Parathyroid adenoma (tissue), 2 donors: Measurements from ENCODE around the gene EGLN1.
A peak's percentile ranks its signal among the peaks of the same experiment; 100 is the strongest.

Experiments
- H2AFZ ChIP-seq: fragments of 300-600 bp; sonication (generic); one replicate; pipeline ENCODE4 v1.7.0; 2017; ENCODE audit warnings: antibody characterized with exemption, mild to moderate bottlenecking
- H3K27ac ChIP-seq: fragments of 300-600 bp; sonication (generic); one replicate; pipeline ENCODE4 v1.7.0; 2017
- H3K27me3 ChIP-seq: fragments of 300-600 bp; sonication (generic); one replicate; pipeline ENCODE4 v1.7.0; 2017; ENCODE audit warnings: low read length; ENCODE audit not compliant: control insufficient read depth, insufficient read depth
- H3K36me3 ChIP-seq: fragments of 300-600 bp; sonication (generic); one replicate; pipeline ENCODE4 v1.7.0; 2017; ENCODE audit warnings: low read length; ENCODE audit not compliant: control insufficient read depth, insufficient read depth
- H3K4me1 ChIP-seq: fragments of 300-600 bp; sonication (generic); one replicate; pipeline ENCODE4 v1.7.0; 2017; ENCODE audit warnings: control low read depth
- H3K4me2 ChIP-seq: fragments of 300-600 bp; sonication (generic); one replicate; pipeline ENCODE4 v1.7.0; 2017; ENCODE audit warnings: low read length
- H3K4me3 ChIP-seq: fragments of 300-600 bp; sonication (generic); one replicate; pipeline ENCODE4 v1.7.0; 2017; ENCODE audit warnings: low read depth, low read length
- H3K79me2 ChIP-seq: fragments of 300-600 bp; sonication (generic); one replicate; pipeline ENCODE4 v1.7.0; 2017; ENCODE audit warnings: control low read depth
- H3K9ac ChIP-seq: fragments of 300-600 bp; sonication (generic); one replicate; pipeline ENCODE4 v1.7.0; 2017; ENCODE audit warnings: mild to moderate bottlenecking
- H3K9me3 ChIP-seq: fragments of 300-600 bp; sonication (generic); one replicate; pipeline ENCODE4 v1.7.0; 2017; ENCODE audit warnings: low read length; ENCODE audit not compliant: control insufficient read depth
- TF ChIP-seq, protein P1 (sequence below): fragments of 300-600 bp; sonication (generic); IDR thresholded peaks from one replicate; pipeline ENCODE4 v1.7.0; 2017; ENCODE audit warnings: antibody characterized with exemption, mild to moderate bottlenecking
- donor health status: primary hyperparathyroidism.

The EGLN1 gene

DNA sequence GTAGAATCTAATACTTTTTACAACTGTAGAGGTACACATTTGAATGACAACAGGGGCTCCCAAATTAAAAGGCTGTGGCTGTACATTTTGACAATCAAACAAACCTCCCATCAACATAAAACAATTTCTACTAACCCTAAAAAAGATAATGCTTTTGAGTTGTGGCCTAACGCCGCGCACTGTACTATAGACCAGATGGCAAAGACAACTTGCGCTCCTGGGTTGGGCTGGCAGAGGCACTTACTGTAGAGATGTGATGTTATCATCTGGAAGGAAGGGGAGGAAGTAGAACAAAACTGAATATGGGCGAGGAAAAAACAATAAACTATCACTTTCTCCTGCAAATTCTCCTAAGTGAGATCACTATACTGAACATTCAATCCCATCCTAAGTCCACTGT, 57.9 kb downstream of the EGLN1 start:
- H3K27ac ChIP-seq: no peak overlapping the region
- no peaks in the 10 kb centered on the region for H3K4me1 ChIP-seq
- H2AFZ ChIP-seq: no peak overlapping the region
- no peak overlapping the region for H3K4me2 ChIP-seq
- H3K9me3 ChIP-seq: no peaks in the 10 kb centered on the region
- TF ChIP-seq, protein P1, sequence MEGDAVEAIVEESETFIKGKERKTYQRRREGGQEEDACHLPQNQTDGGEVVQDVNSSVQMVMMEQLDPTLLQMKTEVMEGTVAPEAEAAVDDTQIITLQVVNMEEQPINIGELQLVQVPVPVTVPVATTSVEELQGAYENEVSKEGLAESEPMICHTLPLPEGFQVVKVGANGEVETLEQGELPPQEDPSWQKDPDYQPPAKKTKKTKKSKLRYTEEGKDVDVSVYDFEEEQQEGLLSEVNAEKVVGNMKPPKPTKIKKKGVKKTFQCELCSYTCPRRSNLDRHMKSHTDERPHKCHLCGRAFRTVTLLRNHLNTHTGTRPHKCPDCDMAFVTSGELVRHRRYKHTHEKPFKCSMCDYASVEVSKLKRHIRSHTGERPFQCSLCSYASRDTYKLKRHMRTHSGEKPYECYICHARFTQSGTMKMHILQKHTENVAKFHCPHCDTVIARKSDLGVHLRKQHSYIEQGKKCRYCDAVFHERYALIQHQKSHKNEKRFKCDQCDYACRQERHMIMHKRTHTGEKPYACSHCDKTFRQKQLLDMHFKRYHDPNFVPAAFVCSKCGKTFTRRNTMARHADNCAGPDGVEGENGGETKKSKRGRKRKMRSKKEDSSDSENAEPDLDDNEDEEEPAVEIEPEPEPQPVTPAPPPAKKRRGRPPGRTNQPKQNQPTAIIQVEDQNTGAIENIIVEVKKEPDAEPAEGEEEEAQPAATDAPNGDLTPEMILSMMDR: no peak
- no peak overlapping the region for H3K9ac ChIP-seq
- no peaks in the 10 kb centered on the region for H3K79me2 ChIP-seq
- no peaks in the 10 kb centered on the region for H3K36me3 ChIP-seq
- no peaks in the 10 kb centered on the region for H3K27me3 ChIP-seq
- no peak overlapping the region for H3K4me3 ChIP-seq

DNA sequence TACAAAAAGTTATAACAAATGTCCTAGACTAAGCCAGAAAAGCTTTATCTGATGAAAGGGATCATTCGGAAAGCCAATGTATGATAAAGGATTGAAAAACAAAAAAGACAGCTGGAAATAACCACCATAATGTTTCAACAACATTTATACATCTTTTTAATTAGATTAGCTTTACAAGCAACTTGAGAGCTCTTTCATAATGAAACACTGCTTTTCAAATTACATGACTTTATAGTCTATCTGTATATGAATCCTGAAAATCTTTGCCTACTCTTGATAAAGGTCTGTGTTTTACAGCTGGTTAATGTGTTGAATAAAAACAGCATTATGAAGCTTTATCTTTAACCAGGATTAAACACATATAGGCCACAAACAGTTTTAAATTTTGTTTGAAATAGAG, 58.5 kb downstream of the EGLN1 start:
- no peaks in the 10 kb centered on the region for H3K27me3 ChIP-seq

GRCh38 chr1:231362325-231362724, 59.8 kb downstream of the EGLN1 start:
- no peaks in the 10 kb centered on the region for H3K79me2 ChIP-seq
- no peaks in the 10 kb centered on the region for H3K27me3 ChIP-seq
- no peak overlapping the region for H2AFZ ChIP-seq
- no peak overlapping the region for H3K9ac ChIP-seq
- H3K36me3 ChIP-seq: no peaks in the 10 kb centered on the region
- H3K4me3 ChIP-seq: no peak overlapping the region
- H3K4me2 ChIP-seq: no peak overlapping the region
- no peak overlapping the region for H3K27ac ChIP-seq
- TF ChIP-seq, protein P1: no peak
- no peaks in the 10 kb centered on the region for H3K9me3 ChIP-seq
- no peaks in the 10 kb centered on the region for H3K4me1 ChIP-seq

More for the DNA sequence above, 58.5 kb downstream of the EGLN1 start:
- Histone ChIP-seq H3K27ac (no peak overlapping the region), H3K4me2 (no peak overlapping the region), H2AFZ (no peak overlapping the region), H3K4me1 (no peaks in the 10 kb centered on the region), H3K4me3 (no peak overlapping the region), H3K9ac (no peak overlapping the region), H3K9me3 (no peaks in the 10 kb centered on the region), H3K36me3 (no peaks in the 10 kb centered on the region), H3K79me2 (no peaks in the 10 kb centered on the region)
- TF ChIP-seq, protein P1: no peak

DNA sequence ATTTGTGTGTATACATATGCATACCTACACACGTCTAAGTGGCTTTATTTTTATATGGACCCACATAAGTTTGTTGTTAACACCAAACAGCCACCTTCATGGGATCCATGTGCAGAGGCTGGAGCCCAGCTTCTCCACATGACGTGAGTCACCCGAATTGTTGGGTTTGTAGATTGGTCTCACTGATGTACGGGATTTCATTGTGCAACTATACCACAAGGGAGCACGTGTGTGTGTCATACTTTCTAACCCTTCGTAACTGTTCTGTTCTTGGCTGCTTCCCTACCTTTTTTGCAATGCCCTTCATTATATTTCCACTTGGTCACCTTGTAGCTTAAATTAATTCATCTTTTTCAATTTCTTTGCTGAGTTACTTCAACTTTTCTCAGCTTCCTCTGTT, 63.0 kb downstream of the EGLN1 start:
- Histone ChIP-seq H3K27ac (no peak overlapping the region), H3K4me1 (no peaks in the 10 kb centered on the region), H2AFZ (no peak overlapping the region), H3K27me3 (no peaks in the 10 kb centered on the region), H3K36me3 (no peaks in the 10 kb centered on the region), H3K79me2 (no peaks in the 10 kb centered on the region), H3K9ac (no peak overlapping the region), H3K4me2 (no peak overlapping the region), H3K4me3 (no peak overlapping the region), H3K9me3 (no peaks in the 10 kb centered on the region)
- TF ChIP-seq, protein P1: no peak

DNA sequence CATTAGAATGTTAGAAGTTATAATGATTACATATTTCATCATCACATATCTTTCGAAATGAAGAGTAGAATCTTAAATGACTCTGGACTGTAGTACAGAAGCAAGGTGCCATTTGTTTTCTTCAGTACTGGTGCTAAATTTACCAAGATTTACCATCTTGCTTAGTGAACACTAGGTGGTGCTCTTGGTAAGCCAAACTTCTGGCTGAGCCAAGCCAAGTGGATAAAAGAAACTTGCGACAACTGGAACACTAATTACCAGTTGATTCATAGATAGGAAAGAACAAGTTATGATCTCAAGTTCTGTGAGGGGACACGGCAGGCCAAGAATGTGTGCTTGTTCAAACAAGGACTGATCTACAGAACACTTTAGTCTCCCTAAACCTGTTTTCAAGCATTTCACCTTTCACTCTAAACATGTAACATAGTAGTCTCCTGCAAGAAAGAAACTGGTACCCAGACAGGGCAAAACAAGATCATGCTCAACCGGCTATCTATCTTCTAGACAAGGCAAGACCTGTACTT, 64.2 kb downstream of the EGLN1 start:
- H3K9me3 ChIP-seq: no peaks in the 10 kb centered on the region
- H3K4me2 ChIP-seq: no peak overlapping the region
- H3K79me2 ChIP-seq: no peaks in the 10 kb centered on the region
- H3K4me3 ChIP-seq: no peak overlapping the region
- no peak overlapping the region for H3K27ac ChIP-seq
- H3K36me3 ChIP-seq: no peaks in the 10 kb centered on the region
- H3K4me1 ChIP-seq: no peaks in the 10 kb centered on the region
- no peak overlapping the region for H3K9ac ChIP-seq
- no peak overlapping the region for H2AFZ ChIP-seq
- TF ChIP-seq, protein P1: peak; percentile 63
- no peaks in the 10 kb centered on the region for H3K27me3 ChIP-seq
